ENCODE data around the gene DLGAP1. TPM values are rescaled to one million over a fixed set of nuclear protein-coding genes. Genes with fewer than 3 reads are reported as not detected.

The DLGAP1 gene
- total and polyA plus RNA-seq, 2 of the 8 experiments (the other 6 are each of a cell fraction or from before 2014, with no cell fraction given): 11.8 to 16.9 TPM

DNA sequence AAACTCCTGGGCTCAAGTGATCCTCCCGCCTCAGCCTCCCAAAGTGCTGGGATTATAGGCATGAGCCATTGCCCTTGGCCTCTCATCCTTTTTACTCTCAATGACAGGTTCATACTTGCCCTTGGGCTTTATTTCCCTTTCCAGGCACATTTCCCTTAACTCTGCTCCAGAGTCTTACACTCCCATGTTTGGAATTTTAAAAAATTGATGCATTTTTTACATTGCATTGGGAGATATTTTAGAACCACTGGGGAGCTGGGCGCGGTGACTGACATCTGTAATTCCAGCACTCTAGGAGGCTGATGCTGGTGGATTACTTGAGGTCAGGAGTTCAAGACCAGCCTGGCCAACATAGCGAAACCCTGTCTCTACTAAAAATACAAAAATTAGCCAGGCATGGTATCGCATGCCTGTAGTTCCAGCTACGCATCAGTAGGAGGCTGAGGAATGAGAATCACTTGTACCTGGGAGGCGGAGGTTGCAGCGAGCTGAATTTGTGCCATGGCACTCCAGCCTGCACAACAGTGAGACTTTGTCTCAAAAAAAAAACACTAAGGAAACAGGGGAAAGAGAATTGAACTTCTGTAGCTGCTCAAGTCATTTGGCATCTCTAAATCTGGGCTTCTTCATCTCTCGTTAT, 986.9 kb downstream of the DLGAP1 start:
- Histone ChIP-seq H2BK120ac (replicated peaks; ENCODE audit: low read depth, low read length) (no peak overlapping the region), H3K9me3 (ENCODE audit: insufficient read depth in 2 of 2, low read depth in 1 of 2, low read length in 1 of 2) (no peaks in the 10 kb centered on the region), H3K36me3 (ENCODE audit: control insufficient read depth in 2 of 4, insufficient read depth in 4 of 4, low read length in 3 of 4) (no peaks in the 10 kb centered on the region), H3K4me2 (ENCODE audit: insufficient read depth in 1 of 2, low read depth in 2 of 2, low read length in 2 of 2) (no peak overlapping the region), H2BK15ac (ENCODE audit: low read length) (no peak overlapping the region), H3K23me2 (ENCODE audit: low read depth, low read length) (0 out of 2 replicates have a peak, but pooled peaks cover 2% of the 10 kb centered on the region), H3K23ac (ENCODE audit: insufficient read length) (no peak overlapping the region), H2BK12ac (ENCODE audit: low read depth, low read length) (no peak overlapping the region), H3K4me3 (ENCODE audit: extremely low read depth in 1 of 4, insufficient read depth in 2 of 4, low read depth in 3 of 4, low read length in 4 of 4) (no peak overlapping the region), H3K27me3 (replicated peaks in 1 of 4; ENCODE audit: control insufficient read depth in 3 of 4, extremely low read depth in 1 of 4, insufficient read depth in 3 of 4, low read length in 3 of 4) (no peaks in the 10 kb centered on the region), H3K27ac (ENCODE audit: low read depth, low read length) (no peak overlapping the region), H3K14ac (ENCODE audit: insufficient read length) (no peak overlapping the region), H3K56ac (replicated peaks; ENCODE audit: insufficient read length, low read depth, low read length) (no peak overlapping the region), H3K79me1 (ENCODE audit: low read depth, low read length) (no peaks in the 10 kb centered on the region), H4K91ac (replicated peaks; ENCODE audit: insufficient read length, low read length) (no peak overlapping the region), H3K4me1 (replicated peaks in 1 of 4; ENCODE audit: control insufficient read depth in 3 of 4, insufficient read depth in 4 of 4, low read length in 3 of 4) (peaks cover 6 to 18% (median 9%) of the 10 kb centered on the region in 4 experiments; a peak in 6 of 7 replicates), H3K18ac (ENCODE audit: extremely low read depth, low read length) (no peak overlapping the region), H4K20me1 (replicated peaks in 1 of 2; ENCODE audit: control insufficient read depth in 1 of 2, insufficient read depth in 2 of 2, low read length in 2 of 2) (no peaks in the 10 kb centered on the region), H2AFZ (ENCODE audit: low read length) (no peak overlapping the region), H2BK20ac (ENCODE audit: low read length) (no peak overlapping the region), H3K4ac (replicated peaks; ENCODE audit: insufficient read length, low read depth, low read length) (no peak overlapping the region), H2AK5ac (ENCODE audit: low read depth, low read length) (no peak overlapping the region), H3K9ac (replicated peaks in 1 of 4; ENCODE audit: extremely low read depth in 1 of 4, low read depth in 3 of 4, low read length in 3 of 4) (no peak overlapping the region), H4K8ac (ENCODE audit: extremely low read depth, insufficient read depth, low read length) (no peak overlapping the region), H3K79me2 (ENCODE audit: control insufficient read depth in 1 of 2, insufficient read depth in 2 of 2, low read length in 2 of 2) (no peaks in the 10 kb centered on the region), H4K5ac (ENCODE audit: insufficient read length, low read depth, low read length) (no peak overlapping the region), H2BK5ac (ENCODE audit: low read depth, low read length) (peak overlapping the region; percentile 10; the same call in 1 of the 2 replicates)
- ChIA-PET POLR2A (ENCODE audit: partially characterized antibody) (interaction anchor here (0.7 to 6.3 kb wide), 4 partner anchors 12 to 117 kb away, joined by 3 to 58 read pairs (median 6); no protein-coding TSS in a partner anchor), CTCF (ENCODE audit: partially characterized antibody) (interaction anchor here (0.6 to 4.7 kb wide), 20 partner anchors 10 to 201 kb away, joined by 3 to 56 read pairs (median 4); no protein-coding TSS in a partner anchor)
- DNase-seq (ENCODE audit: low read depth in 1 of 2, low spot score in 2 of 2): no peak
- TF ChIP-seq, protein P1, sequence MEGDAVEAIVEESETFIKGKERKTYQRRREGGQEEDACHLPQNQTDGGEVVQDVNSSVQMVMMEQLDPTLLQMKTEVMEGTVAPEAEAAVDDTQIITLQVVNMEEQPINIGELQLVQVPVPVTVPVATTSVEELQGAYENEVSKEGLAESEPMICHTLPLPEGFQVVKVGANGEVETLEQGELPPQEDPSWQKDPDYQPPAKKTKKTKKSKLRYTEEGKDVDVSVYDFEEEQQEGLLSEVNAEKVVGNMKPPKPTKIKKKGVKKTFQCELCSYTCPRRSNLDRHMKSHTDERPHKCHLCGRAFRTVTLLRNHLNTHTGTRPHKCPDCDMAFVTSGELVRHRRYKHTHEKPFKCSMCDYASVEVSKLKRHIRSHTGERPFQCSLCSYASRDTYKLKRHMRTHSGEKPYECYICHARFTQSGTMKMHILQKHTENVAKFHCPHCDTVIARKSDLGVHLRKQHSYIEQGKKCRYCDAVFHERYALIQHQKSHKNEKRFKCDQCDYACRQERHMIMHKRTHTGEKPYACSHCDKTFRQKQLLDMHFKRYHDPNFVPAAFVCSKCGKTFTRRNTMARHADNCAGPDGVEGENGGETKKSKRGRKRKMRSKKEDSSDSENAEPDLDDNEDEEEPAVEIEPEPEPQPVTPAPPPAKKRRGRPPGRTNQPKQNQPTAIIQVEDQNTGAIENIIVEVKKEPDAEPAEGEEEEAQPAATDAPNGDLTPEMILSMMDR (IDR thresholded peaks at IDR 0.05; ENCODE audit: control extremely low read depth in 1 of 3, insufficient read depth in 1 of 3, low read depth in 1 of 3, low read length in 3 of 3): peak; percentile 21 to 48 (median 30); a peak in 3 of 4 replicates
- TF ChIP-seq RAD21 (IDR thresholded peaks at IDR 0.05 in 1 of 2, conservative IDR thresholded peaks at IDR 0.05 in 1 of 2; ENCODE audit: low read depth in 2 of 2, low read length in 2 of 2) (peak; percentile 13 to 49; a peak in 3 of 4 replicates), EP300 (IDR thresholded peaks at IDR 0.05; ENCODE audit: borderline replicate concordance in 1 of 2, low read depth in 2 of 2, low read length in 2 of 2) (no peak)
- 91% methylated on average over 9 of the region's 9 CpGs; no CpG with 5 or more reads in 1 of the 2 experiments for WGBS, 2 experiments (ENCODE audit: extremely low coverage in 1 of 2, insufficient coverage in 1 of 2, insufficient read length in 1 of 2, insufficient replicate concordance in 2 of 2, low coverage in 1 of 2, low lambda C conversion rate in 2 of 2, missing lambda C conversion rate in 1 of 2)
- no peak for FAIRE-seq
